CD8-positive, alpha-beta memory T cell (primary cell): ENCODE measurements around the gene METTL1. TPM values are rescaled to one million over a fixed set of nuclear protein-coding genes. Genes with fewer than 3 reads are reported as not detected.

Experiments used
- CTCF ChIA-PET: fragments of 350-600 bp; sonication (Branson Sonifier 250); formaldehyde crosslinking; loops from one replicate; lab custom pipeline; 2021; ENCODE audit warnings: antibody characterized with exemption; lab: Charles Lee
- POLR2A ChIA-PET: fragments of 350-600 bp; sonication (Branson Sonifier 250); formaldehyde crosslinking; loops from one replicate; lab custom pipeline; 2021; ENCODE audit warnings: antibody characterized with exemption; lab: Charles Lee
- DNase-seq, 5 donors: peaks; one replicate each; pipeline versions ENCODE4 v3.0.0 to v3.0.0-alpha.2; 2020 to 2022; ENCODE audit warnings: mixed read lengths in 1 of 5
- H3K27ac ChIP-seq: one replicate; pipeline ENCODE4 v1.7.0; 2013; ENCODE audit warnings: low read depth, mild to moderate bottlenecking, low read length, moderate library complexity
- H3K27me3 ChIP-seq: 2 replicates; pipeline ENCODE4 v1.7.0; 2013; ENCODE audit warnings: low read length, mild to moderate bottlenecking; ENCODE audit not compliant: insufficient read depth, poor library complexity, severe bottlenecking
- H3K36me3 ChIP-seq: 2 replicates; pipeline ENCODE4 v1.7.0; 2013; ENCODE audit warnings: mild to moderate bottlenecking, low read length, moderate library complexity; ENCODE audit not compliant: insufficient read depth
- H3K4me1 ChIP-seq: 2 replicates; pipeline ENCODE4 v1.7.0; 2013; ENCODE audit warnings: mild to moderate bottlenecking, low read length, moderate library complexity; ENCODE audit not compliant: insufficient read depth
- H3K4me3 ChIP-seq: 2 replicates; pipeline ENCODE4 v1.7.0; 2013; ENCODE audit warnings: mild to moderate bottlenecking, low read length
- H3K9me3 ChIP-seq: 2 replicates; pipeline ENCODE4 v1.7.0; 2013; ENCODE audit warnings: mild to moderate bottlenecking, low read length
- H3K27ac Mint-ChIP-seq, 8 donors: one replicate each; pipeline ENCODE4 v1.8.0; 2020 to 2021; ENCODE audit warnings: mixed read lengths in 8 of 8, mild to moderate bottlenecking in 6 of 8, inconsistent platforms in 3 of 8, moderate library complexity in 3 of 8
- H3K27me3 Mint-ChIP-seq, 2 donors: one replicate each; pipeline ENCODE4 v1.8.0; 2020 to 2021; ENCODE audit warnings: mixed read lengths in 2 of 2, mild to moderate bottlenecking in 1 of 2, moderate library complexity in 1 of 2
- H3K36me3 Mint-ChIP-seq, 3 donors: one replicate each; pipeline ENCODE4 v1.8.0; 2020 to 2021; ENCODE audit warnings: mixed read lengths in 3 of 3, inconsistent platforms in 1 of 3, mild to moderate bottlenecking in 1 of 3
- H3K4me1 Mint-ChIP-seq, 3 donors: one replicate each; pipeline ENCODE4 v1.8.0; 2020 to 2021; ENCODE audit warnings: mixed read lengths in 3 of 3, inconsistent platforms in 1 of 3, mild to moderate bottlenecking in 1 of 3
- H3K4me3 Mint-ChIP-seq, 7 donors: one replicate each; pipeline ENCODE4 v1.8.0; 2020 to 2021; ENCODE audit warnings: mixed read lengths in 7 of 7, mild to moderate bottlenecking in 6 of 7, moderate library complexity in 4 of 7, inconsistent platforms in 2 of 7
- H3K9me3 Mint-ChIP-seq, 5 donors: one replicate each; pipeline ENCODE4 v1.8.0; 2020 to 2022; ENCODE audit warnings: mixed read lengths in 5 of 5, mild to moderate bottlenecking in 3 of 5, moderate library complexity in 2 of 5, inconsistent platforms in 1 of 5
- polyA plus RNA-seq: library from polyadenylated mRNA; unstranded; fragments of 300-500 nt; fragmentation: Illumina TruSeq; gene quantifications from one replicate; pipeline ENCODE4 v1.2.3, GENCODE V29; 2021
- total RNA-seq, 2 experiments: library from RNA; stranded (reverse); gene quantifications; one replicate each; pipeline ENCODE4 v1.2.3, GENCODE V29; 2021

Gene METTL1
- total and polyA plus RNA-seq, 3 experiments from 2014 or later: 18.6 to 74.2 (median 69.8) TPM

DNA sequence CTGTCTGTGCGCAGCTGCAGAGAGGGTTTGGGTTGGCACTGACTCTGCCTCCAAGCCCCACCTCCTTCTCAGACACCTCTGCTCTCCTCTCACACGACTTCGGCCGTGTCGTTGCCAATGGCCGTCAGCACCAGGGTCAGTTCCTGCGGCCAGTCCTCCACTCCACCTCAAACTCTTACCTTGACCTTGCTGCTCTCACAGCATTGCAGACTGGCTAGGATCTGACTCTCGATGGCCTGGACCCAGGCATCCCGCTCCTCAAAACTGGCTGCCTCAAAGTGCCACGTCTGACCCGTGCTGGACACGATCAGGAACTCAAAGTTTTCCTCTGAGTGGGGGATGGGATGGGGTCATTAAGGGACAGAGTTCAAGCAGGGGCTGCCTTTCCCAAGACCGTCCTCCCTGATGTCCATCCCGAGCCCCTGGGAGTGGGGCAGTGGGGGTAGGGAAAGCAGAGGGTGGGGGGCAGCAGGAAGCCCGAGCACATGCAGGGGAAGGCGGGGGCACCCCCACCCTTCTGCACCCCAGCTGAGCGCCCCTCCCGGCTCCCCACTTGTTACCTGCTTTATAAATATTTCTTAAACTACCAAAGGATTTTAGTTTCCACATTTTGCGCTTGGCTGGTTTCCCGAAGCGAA is 44.0 kb downstream of the METTL1 start:
- Histone ChIP-seq H3K4me1 (no peaks in the 10 kb centered on the region), H3K9me3 (no peaks in the 10 kb centered on the region), H3K27me3 (no peaks in the 10 kb centered on the region), H3K36me3 (peaks cover 43% of the 10 kb centered on the region), H3K4me3 (no peak overlapping the region), H3K27ac (no peak overlapping the region)
- Mint-ChIP-seq H3K4me1 (peaks cover 9 to 23% (median 15%) of the 10 kb centered on the region in 3 donors), H3K36me3 (peaks cover 5 to 68% (median 11%) of the 10 kb centered on the region in 3 donors), H3K9me3 (no peaks in the 10 kb centered on the region), H3K4me3 (peak overlapping the region in 1 of 7 donors; percentile 13), H3K27ac (peak overlapping the region in 2 of 8 donors; percentile 23 to 77), H3K27me3 (peaks cover 0 to 1% of the 10 kb centered on the region in 2 donors)
- POLR2A ChIA-PET: no interaction called here
- DNase-seq: no peak
- CTCF ChIA-PET: interaction anchor here (0.9 to 3.0 kb wide), 2 partner anchors 13 kb away, joined by 3 to 11 read pairs; no protein-coding TSS in a partner anchor

DNA sequence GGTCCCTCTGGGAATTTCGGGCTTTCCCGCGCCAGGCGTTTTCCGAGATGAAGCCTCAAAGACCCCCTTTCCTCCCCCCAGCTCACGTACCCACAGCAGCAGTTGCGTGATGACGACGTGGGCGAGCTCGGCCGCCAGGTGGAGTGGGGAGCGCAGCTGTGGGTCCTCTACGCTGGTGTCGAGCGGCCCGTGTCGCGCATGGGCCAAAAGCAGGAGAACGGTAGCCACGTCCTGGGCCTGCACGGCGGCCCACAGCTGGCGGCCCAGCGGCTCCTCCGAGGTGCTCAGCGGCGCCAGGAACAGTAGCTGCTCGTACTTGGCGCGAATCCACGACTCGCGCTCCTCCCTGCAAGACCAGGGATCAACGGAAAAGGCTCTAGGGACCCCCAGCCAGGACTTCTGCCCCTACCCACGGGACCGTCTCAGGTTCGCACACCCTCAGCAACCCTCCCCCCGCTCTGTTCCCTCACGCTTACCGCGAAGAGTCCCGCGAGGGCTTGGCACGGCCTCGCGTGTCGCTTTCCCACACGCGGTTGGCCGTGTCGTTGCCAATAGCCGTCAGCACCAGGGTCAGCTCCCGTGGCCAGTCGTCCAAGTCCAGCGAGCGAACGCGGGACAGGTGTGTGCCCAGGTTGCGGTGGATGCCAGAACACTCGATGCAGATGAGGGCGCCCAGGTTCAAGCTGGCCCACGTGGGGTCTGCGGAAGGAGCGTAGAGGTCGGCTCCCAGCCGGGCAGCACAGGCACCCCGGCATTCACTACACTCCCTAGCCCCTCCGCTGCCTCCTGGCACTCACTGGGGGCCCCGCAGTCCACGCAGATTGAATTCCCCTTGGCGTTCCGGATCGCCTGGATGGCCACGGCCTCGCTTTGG is 44.8 kb downstream of the METTL1 start:
- H3K27me3 Mint-ChIP-seq: peaks cover 0 to 1% of the 10 kb centered on the region in 2 donors
- POLR2A ChIA-PET: interaction anchor here (0.5 kb wide), 1 partner anchor 1602 kb away, joined by 4 read pairs; no protein-coding TSS in a partner anchor
- no peaks in the 10 kb centered on the region for H3K4me1 ChIP-seq
- CTCF ChIA-PET: interaction anchor here (1.8 to 3.0 kb wide), 2 partner anchors 14 to 18 kb away, joined by 5 to 11 read pairs; partner anchors contain the start of gene TSPAN31
- peaks cover 36% of the 10 kb centered on the region for H3K36me3 ChIP-seq
- H3K36me3 Mint-ChIP-seq: peaks cover 5 to 61% (median 11%) of the 10 kb centered on the region in 3 donors
- H3K27me3 ChIP-seq: no peaks in the 10 kb centered on the region
- H3K4me1 Mint-ChIP-seq: peaks cover 9 to 26% (median 15%) of the 10 kb centered on the region in 3 donors
- no peak for DNase-seq
- H3K9me3 Mint-ChIP-seq: no peaks in the 10 kb centered on the region
- no peaks in the 10 kb centered on the region for H3K9me3 ChIP-seq
- no peak overlapping the region for H3K27ac Mint-ChIP-seq
- no peak overlapping the region for H3K4me3 ChIP-seq
- H3K27ac ChIP-seq: no peak overlapping the region
- no peak overlapping the region for H3K4me3 Mint-ChIP-seq

DNA sequence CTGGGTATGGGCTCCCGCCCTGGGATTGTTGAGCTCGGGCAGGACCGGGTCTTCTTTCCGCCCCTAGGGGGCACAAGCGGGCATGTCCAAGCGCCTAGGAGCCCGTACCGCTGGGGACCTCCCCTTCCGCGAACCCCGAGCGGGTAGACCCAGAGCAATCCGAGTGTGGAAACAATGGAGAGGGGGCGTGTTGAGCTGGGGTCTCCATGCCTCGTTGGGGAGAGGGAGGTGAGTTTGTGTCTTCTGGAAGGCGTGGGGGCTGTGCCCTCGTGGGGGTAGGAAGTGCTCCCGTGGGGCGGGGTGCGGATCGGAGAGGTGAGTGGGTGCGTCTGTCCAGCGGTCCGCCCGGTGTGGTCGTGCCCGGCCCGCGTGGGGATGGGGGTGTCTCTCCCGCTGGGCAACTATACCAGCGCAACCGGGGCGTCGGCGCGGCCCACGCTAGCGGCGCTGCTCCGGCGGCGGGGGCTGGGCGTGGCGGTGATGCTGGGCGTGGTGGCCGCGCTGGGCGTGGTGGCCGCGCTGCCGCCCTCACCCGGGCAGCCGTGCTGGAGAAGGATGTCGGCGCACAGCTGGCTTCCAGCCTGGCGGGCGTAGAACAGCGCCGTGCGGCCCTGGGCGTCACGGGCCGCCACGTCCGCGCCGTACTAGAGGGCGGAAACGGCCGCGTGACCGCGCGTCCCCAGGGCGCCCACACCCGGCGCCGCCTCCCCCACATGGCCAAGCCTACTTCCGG is 45.6 kb downstream of the METTL1 start:
- Histone ChIP-seq H3K27me3 (no peaks in the 10 kb centered on the region), H3K4me1 (no peaks in the 10 kb centered on the region), H3K4me3 (no peak overlapping the region), H3K9me3 (no peaks in the 10 kb centered on the region), H3K36me3 (peaks cover 28% of the 10 kb centered on the region), H3K27ac (no peak overlapping the region)
- Mint-ChIP-seq H3K9me3 (no peaks in the 10 kb centered on the region), H3K27me3 (peaks cover 0 to 1% of the 10 kb centered on the region in 2 donors), H3K36me3 (peaks cover 9 to 59% (median 9%) of the 10 kb centered on the region in 3 donors), H3K27ac (no peak overlapping the region), H3K4me3 (peak overlapping the region in 1 of 7 donors; percentile 58), H3K4me1 (peaks cover 9 to 29% (median 15%) of the 10 kb centered on the region in 3 donors)
- CTCF ChIA-PET: interaction anchor here (1.8 to 3.0 kb wide), 2 partner anchors 15 to 18 kb away, joined by 5 to 11 read pairs; partner anchors contain the start of gene TSPAN31
- DNase-seq: peak in 1 of 5 donors; percentile 18
- POLR2A ChIA-PET: interaction anchor here (0.5 kb wide), 1 partner anchor 79 kb away, joined by 3 read pairs; no protein-coding TSS in a partner anchor

DNA sequence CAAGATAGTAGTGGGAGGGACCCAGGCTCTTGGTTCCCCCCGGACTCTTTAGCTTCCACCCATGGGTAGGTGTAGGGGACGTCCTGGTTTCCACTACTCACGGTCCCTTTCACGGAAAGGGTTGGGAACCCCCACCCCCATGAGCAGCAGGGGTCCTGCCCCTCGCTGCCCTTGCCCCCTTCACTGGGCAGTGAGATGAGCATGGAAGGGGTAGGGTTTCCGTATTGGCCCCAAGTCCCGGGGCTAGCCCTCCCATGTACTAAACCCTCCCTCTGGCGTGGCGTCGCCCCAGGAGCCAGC is 46.1 kb downstream of the METTL1 start:
- Histone ChIP-seq H3K36me3 (peaks cover 23% of the 10 kb centered on the region), H3K9me3 (no peaks in the 10 kb centered on the region), H3K27me3 (no peaks in the 10 kb centered on the region), H3K27ac (no peak overlapping the region), H3K4me1 (no peaks in the 10 kb centered on the region), H3K4me3 (no peak overlapping the region)
- Mint-ChIP-seq H3K4me1 (peaks cover 9 to 29% (median 15%) of the 10 kb centered on the region in 3 donors), H3K27me3 (peaks cover 0 to 1% of the 10 kb centered on the region in 2 donors), H3K4me3 (peak overlapping the region in 1 of 7 donors; percentile 58), H3K36me3 (peaks cover 7 to 59% (median 9%) of the 10 kb centered on the region in 3 donors), H3K9me3 (no peaks in the 10 kb centered on the region), H3K27ac (no peak overlapping the region)
- DNase-seq: no peak
- POLR2A ChIA-PET: no interaction called here
- CTCF ChIA-PET: interaction anchor here (1.8 to 3.0 kb wide), 2 partner anchors 16 to 19 kb away, joined by 5 to 11 read pairs; partner anchors contain the start of gene TSPAN31

DNA sequence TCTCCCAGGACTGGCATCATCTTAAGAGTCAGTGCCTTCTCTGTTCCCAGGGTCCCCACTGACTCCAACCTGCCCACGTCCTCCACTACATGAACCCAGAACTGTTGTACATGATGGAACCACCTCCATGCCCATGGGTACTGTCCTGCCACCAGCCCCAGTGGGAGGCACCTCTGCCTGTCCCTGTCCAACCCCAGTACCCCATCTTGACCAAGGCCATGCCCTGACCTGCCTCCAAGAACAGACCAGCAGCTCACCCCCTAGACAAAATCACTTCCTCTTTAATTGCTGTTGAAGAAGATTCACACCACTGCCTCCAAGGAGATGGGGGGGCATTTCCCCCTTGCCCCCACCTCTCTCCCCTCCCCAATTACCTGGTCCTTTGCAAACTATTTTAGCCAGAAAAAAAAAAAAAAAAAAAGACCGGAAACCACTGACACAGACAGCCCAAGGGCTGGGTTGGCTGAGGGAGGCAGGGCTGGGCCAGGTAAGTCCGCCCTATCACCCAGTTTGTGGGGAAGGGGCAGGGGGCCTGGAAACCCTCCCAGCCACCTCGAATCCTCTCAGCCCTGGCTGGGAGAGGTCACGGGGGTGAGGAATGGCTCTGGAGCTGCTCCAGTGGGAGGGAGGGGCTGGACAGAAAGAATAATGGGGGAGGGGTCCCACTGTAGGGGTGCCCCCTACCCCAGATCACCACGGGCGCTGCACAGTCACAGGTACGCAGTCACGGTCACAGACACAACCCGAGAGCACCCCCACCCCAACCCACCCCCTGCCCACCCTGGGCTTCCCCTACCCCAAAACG is 46.8 kb downstream of the METTL1 start:
- Mint-ChIP-seq H3K27me3 (peaks cover 0 to 1% of the 10 kb centered on the region in 2 donors), H3K36me3 (peaks cover 7 to 59% (median 9%) of the 10 kb centered on the region in 3 donors), H3K4me1 (peaks cover 9 to 29% (median 15%) of the 10 kb centered on the region in 3 donors), H3K9me3 (no peaks in the 10 kb centered on the region), H3K4me3 (no peak overlapping the region), H3K27ac (peak overlapping the region; percentile 35 to 98 (median 84))
- Histone ChIP-seq H3K4me1 (no peaks in the 10 kb centered on the region), H3K27me3 (no peaks in the 10 kb centered on the region), H3K27ac (no peak overlapping the region), H3K9me3 (no peaks in the 10 kb centered on the region), H3K4me3 (no peak overlapping the region), H3K36me3 (peaks cover 20% of the 10 kb centered on the region)
- ChIA-PET POLR2A (interaction anchor here (0.7 to 0.8 kb wide), 2 partner anchors 12 to 619 kb away, joined by 7 to 10 read pairs; no protein-coding TSS in a partner anchor), CTCF (interaction anchor here (1.0 to 3.0 kb wide), 3 partner anchors 16 to 21 kb away, joined by 3 to 11 read pairs (median 5); partner anchors contain the start of gene TSPAN31)
- no peak for DNase-seq

DNA sequence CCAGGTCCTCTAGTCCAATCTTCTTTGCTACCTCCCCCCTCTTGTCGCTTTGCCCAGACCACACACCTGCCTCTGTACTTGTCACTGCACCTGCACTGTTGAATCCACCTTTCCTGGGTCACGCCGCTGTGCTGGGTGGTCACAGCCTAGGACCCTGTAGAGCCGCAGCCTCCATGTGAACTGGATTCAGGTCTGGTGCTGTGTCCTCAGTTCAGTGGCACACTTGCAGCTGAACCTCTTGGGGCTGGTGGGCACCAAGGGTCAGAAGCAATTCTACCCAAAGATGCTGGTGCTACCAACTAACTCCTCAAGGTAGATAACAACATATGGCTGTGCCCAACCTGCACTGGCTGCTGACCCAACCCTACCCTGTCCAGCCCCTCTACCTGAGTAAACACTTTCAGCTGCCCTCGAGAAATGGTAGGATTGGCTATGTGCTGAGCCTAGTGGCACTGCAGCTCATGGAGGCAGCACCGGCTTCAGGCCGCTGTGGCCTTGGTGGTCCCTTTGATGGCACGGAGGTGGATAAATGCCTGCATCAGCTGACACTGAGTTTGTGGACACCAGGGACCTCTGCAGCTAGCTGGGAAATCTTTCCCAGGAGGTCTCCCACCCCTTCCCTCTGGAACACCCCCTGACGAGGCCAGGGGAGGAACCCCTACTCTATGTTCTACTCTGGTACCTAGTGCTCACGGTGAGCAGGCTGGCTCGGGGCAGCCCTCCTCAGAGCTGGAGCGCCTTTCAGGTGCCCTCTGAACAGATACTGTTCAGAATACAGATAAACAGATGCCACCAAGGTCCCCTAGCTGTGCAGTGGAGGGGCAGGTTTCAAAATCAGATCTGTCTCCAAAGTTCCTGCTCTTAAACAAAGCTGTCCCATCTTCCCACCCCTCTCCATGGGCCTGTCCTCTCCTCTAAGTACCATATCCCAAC is 47.6 kb downstream of the METTL1 start:
- H3K27me3 ChIP-seq: no peaks in the 10 kb centered on the region
- CTCF ChIA-PET: interaction anchor here (1.0 kb wide), 2 partner anchors 17 to 20 kb away, joined by 3 read pairs; no protein-coding TSS in a partner anchor
- no peak for DNase-seq
- Mint-ChIP-seq H3K36me3 (peaks cover 9 to 59% (median 11%) of the 10 kb centered on the region in 3 donors), H3K27ac (peak overlapping the region; percentile 54 to 98 (median 84)), H3K27me3 (peaks cover 0 to 1% of the 10 kb centered on the region in 2 donors), H3K4me1 (peaks cover 9 to 29% (median 15%) of the 10 kb centered on the region in 3 donors), H3K4me3 (no peak overlapping the region), H3K9me3 (no peaks in the 10 kb centered on the region)
- POLR2A ChIA-PET: interaction anchor here (0.7 to 1.0 kb wide), 3 partner anchors 13 to 618 kb away, joined by 4 to 10 read pairs (median 7); no protein-coding TSS in a partner anchor
- H3K9me3 ChIP-seq: no peaks in the 10 kb centered on the region
- H3K4me3 ChIP-seq: no peak overlapping the region
- peaks cover 20% of the 10 kb centered on the region for H3K36me3 ChIP-seq
- no peaks in the 10 kb centered on the region for H3K4me1 ChIP-seq
- no peak overlapping the region for H3K27ac ChIP-seq
